ENCODE measurements around the gene OPALIN. TPM values are rescaled to one million over a fixed set of nuclear protein-coding genes. Genes with fewer than 3 reads are reported as not detected.

OPALIN gene
- total RNA-seq, 3 donors from 2014 or later, result not detected

DNA sequence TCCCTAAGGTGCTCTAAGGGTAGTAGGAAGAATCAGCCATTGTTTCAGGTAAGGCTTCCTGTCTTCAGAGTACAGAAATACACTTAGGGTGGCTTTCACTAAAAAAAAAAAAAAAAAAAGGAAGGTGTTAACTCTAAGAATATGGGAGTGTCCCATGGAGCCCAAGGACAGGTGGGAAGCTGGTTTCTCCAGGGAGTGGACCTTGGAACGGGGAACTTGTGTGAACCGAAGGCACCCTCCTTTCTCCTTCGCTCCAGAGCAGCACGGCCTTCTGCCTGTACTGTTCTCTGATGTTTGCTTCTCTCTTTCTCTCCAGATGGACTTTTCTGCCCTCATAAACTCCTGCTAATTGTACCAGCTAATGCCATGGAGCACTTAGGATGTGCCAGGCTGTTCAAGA is 6.2 kb downstream of the OPALIN start:
- no peaks in the 10 kb centered on the region for H3K36me3 ChIP-seq
- intact Hi-C loops (cut with DNase I; ENCODE audit: low total_unique reads), result no loop called here
- H3K27ac ChIP-seq, result no peak overlapping the region
- H3K4me3 ChIP-seq, result no peak overlapping the region
- H3K27me3 ChIP-seq, result peaks cover 0 to 13% of the 10 kb centered on the region in 2 donors
- no peaks in the 10 kb centered on the region for H3K9me3 ChIP-seq
- H3K4me1 ChIP-seq, result no peaks in the 10 kb centered on the region
- TF ChIP-seq POLR2A (IDR thresholded peaks at IDR 0.05), result no peak
- TF ChIP-seq, protein P1, sequence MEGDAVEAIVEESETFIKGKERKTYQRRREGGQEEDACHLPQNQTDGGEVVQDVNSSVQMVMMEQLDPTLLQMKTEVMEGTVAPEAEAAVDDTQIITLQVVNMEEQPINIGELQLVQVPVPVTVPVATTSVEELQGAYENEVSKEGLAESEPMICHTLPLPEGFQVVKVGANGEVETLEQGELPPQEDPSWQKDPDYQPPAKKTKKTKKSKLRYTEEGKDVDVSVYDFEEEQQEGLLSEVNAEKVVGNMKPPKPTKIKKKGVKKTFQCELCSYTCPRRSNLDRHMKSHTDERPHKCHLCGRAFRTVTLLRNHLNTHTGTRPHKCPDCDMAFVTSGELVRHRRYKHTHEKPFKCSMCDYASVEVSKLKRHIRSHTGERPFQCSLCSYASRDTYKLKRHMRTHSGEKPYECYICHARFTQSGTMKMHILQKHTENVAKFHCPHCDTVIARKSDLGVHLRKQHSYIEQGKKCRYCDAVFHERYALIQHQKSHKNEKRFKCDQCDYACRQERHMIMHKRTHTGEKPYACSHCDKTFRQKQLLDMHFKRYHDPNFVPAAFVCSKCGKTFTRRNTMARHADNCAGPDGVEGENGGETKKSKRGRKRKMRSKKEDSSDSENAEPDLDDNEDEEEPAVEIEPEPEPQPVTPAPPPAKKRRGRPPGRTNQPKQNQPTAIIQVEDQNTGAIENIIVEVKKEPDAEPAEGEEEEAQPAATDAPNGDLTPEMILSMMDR (IDR thresholded peaks at IDR 0.05), result no peak
- TF ChIP-seq POLR2AphosphoS5 (IDR thresholded peaks at IDR 0.05), result no peak
- DNase-seq (ENCODE audit: low spot score in 2 of 2), result no peak

DNA sequence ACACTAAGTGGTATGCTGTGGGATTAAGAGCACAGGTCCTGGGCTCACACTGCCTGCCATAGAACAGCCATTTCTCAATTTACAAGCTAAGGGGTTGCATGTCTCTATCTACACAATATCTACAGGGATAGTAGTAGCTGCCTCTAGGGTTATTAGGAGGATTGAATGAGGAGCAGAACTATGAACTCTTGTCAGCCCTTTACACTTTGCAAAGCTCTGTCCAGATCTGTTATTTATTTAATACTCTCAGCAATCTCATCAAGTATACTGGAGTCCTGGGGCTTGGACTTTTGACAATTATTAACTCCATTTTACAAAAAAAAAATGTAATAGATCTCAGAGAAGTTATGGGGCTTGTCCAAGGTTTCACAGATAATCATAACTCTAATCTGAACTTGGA is 6.8 kb downstream of the OPALIN start:
- Histone ChIP-seq H3K4me1 (no peaks in the 10 kb centered on the region), H3K27me3 (peaks cover 0 to 13% of the 10 kb centered on the region in 2 donors), H3K4me3 (no peak overlapping the region), H3K27ac (no peak overlapping the region), H3K36me3 (no peaks in the 10 kb centered on the region), H3K9me3 (no peaks in the 10 kb centered on the region)
- TF ChIP-seq POLR2A (IDR thresholded peaks at IDR 0.05) (no peak), POLR2AphosphoS5 (IDR thresholded peaks at IDR 0.05) (no peak)
- TF ChIP-seq, protein P1 (IDR thresholded peaks at IDR 0.05), result no peak
- no peak for DNase-seq (ENCODE audit: low spot score in 2 of 2)
- intact Hi-C loops (cut with DNase I; ENCODE audit: low total_unique reads), result no loop called here

DNA sequence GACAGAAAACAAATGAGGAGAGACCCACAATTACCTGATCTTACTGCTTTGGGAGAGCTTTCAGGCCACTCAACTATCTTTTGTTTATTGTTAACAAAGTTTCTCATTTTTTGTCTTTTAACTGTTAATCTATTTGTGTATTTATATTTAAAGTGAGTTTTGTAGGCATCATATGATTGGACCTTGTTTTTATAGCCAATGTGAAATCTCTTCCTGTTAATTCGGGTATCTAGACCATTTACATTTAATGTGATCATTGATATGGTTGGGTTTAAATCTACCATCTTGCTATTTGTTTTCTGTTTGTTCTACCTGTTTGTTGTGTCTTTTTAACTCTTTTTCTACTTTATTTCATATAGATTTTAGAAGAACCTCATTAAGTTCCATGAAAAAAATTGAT is 12.5 kb downstream of the OPALIN start:
- TF ChIP-seq POLR2AphosphoS5 (IDR thresholded peaks at IDR 0.05) (no peak), POLR2A (IDR thresholded peaks at IDR 0.05) (no peak)
- TF ChIP-seq, protein P1 (IDR thresholded peaks at IDR 0.05), result no peak
- DNase-seq (ENCODE audit: low spot score in 2 of 2), result no peak
- intact Hi-C loops (cut with DNase I; ENCODE audit: low total_unique reads), result no loop called here
- no peaks in the 10 kb centered on the region for H3K36me3 ChIP-seq
- no peaks in the 10 kb centered on the region for H3K4me1 ChIP-seq
- H3K27me3 ChIP-seq, result no peaks in the 10 kb centered on the region
- no peaks in the 10 kb centered on the region for H3K9me3 ChIP-seq
- no peak overlapping the region for H3K27ac ChIP-seq
- H3K4me3 ChIP-seq, result no peak overlapping the region

DNA sequence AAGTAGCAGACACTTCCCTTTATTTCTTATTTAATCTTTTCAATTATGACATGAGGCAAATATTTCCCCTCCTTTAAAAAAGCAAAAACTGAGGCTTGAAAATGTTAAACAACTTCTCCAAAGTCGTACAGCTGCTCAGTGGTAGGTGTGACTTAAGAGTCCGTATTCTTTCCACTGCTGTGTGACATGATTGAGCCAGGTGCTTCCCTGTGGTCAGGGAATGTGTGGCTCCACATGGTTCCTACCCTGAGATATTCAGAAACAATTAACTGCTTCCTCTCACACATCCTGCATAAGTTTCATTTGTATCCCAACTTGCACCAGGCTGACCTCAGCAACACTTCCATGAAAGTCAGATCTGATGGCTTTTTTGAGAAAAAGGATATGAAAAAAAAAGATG is 13.6 kb downstream of the OPALIN start:
- intact Hi-C loops (cut with DNase I; ENCODE audit: low total_unique reads), result no loop called here
- H3K4me3 ChIP-seq, result no peak overlapping the region
- no peak overlapping the region for H3K27ac ChIP-seq
- H3K4me1 ChIP-seq, result no peaks in the 10 kb centered on the region
- no peaks in the 10 kb centered on the region for H3K27me3 ChIP-seq
- DNase-seq (ENCODE audit: low spot score in 2 of 2), result no peak
- no peaks in the 10 kb centered on the region for H3K36me3 ChIP-seq
- no peaks in the 10 kb centered on the region for H3K9me3 ChIP-seq
- TF ChIP-seq POLR2A (IDR thresholded peaks at IDR 0.05) (no peak), POLR2AphosphoS5 (IDR thresholded peaks at IDR 0.05) (no peak)
- TF ChIP-seq, protein P1 (IDR thresholded peaks at IDR 0.05), result no peak

DNA sequence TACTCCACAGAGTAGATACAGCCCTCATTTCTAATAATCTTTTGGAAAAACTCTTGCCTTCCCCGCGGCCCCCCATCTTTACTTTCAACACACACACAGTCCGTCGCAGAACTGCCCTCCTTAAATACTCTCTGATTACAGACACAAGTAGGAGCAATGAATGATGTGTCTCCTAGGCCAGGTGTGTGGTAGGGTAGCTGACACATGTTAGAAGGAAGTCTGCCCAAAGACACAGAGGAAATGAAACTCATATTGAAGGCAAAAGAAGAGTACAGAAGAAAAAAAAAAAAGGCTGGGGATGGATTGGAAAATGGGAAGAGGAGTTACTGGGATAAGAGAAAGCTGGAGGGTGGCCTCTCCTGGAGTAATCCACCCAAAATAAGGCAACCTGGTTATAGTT is 14.6 kb downstream of the OPALIN start:
- H3K4me1 ChIP-seq, result no peaks in the 10 kb centered on the region
- no peaks in the 10 kb centered on the region for H3K36me3 ChIP-seq
- no peaks in the 10 kb centered on the region for H3K27me3 ChIP-seq
- no peaks in the 10 kb centered on the region for H3K9me3 ChIP-seq
- TF ChIP-seq, protein P1 (IDR thresholded peaks at IDR 0.05), result no peak
- no peak for TF ChIP-seq POLR2A (IDR thresholded peaks at IDR 0.05)
- TF ChIP-seq POLR2AphosphoS5 (IDR thresholded peaks at IDR 0.05), result no peak
- H3K4me3 ChIP-seq, result no peak overlapping the region
- intact Hi-C loops (cut with DNase I; ENCODE audit: low total_unique reads), result no loop called here
- DNase-seq (ENCODE audit: low spot score in 2 of 2), result no peak
- no peak overlapping the region for H3K27ac ChIP-seq

Data from breast epithelium (tissue), 4 donors.